NCI-H1092 (cell line): ENCODE results near the gene PPP1R3A.

Experiments used
- DNase-seq: peaks from one replicate; lab custom pipeline; 2025; lab: John Stamatoyannopoulos, UW

The PPP1R3A gene

DNA sequence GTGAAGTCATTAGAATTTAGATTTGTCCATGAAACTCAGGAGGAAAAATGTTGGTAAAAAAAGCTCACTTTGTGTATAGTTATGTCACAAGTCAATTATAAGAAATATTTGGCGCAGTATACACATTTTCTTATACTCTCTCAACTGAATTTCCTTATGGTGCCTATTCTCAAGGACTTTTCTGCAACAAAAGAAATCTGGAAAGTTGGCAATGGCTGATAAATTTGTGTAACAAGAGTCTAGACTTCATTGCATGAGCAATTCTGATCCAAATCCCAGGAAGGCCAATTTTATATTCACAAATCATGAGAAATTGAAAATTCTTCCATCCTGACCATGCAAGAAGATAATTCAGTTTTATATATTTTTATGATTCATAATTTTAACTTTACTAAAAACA lies 35.7 kb downstream of the PPP1R3A start:
- no peak for DNase-seq

DNA sequence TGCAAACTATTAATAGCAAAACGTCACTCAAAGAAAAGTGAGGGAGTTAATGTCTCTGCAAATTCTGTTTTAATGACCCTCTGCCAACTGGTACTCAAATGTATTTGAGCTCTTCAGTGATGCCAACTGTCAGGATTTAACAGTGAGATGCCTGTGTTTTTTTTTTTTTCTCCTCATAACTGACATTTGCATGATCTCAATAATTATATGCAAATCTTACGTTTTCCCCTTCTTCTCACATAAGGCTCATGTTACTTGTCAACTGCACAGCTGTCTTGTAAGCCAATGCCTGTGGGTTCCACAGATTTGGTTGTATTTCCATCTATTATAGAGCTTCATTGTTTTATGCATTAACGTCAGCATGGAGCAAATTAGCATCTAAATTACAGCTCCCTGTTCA lies 38.2 kb downstream of the PPP1R3A start:
- DNase-seq = no peak

DNA sequence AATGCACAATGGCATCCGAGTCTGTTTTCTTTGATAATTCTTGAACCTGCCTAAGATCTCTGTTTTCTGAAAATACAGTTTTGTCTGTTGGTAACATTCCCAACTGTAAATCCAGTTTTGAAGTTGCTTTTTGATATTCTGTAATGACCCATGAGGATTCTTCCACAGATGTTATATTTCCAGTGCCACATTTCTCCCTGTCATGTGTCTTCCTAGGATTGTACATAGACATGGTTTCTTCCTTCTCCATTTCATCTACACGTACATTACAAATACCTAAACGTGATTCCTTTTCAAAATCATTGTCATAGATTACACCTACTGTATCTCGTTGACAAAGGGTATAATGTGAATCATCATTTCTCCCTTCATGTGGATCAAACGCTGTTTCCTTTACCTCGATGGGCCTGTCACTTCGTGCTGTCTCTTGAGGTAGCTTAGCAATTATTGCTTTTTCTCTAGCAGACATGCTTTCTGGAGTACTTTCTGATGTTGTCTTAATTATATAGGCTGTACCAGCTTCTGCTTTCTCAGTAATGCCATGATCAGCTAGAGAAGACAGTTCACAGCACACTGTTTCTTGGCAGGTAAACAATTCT lies 40.3 kb downstream of the PPP1R3A start:
- DNase-seq = no peak

DNA sequence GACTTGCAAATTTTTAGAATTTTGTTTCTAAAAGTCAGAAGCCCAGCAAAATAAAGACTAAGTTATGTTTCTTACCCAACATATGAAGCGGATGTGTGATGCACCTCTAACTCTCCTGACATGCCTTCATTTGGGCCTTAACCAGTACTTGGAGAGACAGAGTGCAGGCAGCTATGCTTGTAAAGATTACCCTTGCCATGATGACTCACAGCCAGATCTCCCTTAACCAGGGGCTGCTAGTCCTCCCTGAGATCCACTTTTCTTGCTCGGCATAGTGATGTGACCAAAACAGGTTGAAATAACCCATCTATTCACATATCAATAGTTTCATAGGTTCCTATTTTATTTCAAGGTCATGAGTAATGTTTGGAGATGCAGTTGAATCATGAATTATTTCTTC lies 43.6 kb downstream of the PPP1R3A start:
- no peak for DNase-seq

DNA sequence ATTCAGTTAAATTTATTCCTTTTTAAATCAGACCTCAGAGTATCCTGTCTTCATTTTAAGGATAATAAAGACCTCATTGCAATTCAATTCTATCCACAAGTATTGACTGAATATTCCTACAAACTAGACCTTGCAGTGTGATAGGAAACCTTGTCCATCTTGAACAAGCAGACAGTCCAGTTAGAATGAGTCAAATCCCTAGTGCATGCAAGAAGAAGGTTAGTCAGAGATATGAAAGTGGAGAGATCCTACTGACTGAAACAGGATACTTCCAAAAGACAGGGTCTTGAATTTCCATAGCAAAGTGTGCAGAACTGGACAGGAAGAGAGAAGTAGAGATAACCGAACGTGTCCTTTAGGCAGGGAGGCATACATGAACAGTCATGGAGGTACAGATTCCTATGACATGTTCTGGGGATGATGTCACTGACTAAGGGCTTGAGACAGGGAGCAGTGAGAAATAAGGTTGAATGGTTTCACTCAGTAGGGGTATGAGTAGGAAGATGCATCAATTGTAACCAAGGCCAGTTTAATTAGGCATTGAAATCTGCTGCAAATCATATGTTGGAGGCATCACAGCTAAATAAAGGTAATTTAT lies 45.2 kb downstream of the PPP1R3A start:
- DNase-seq = no peak

DNA sequence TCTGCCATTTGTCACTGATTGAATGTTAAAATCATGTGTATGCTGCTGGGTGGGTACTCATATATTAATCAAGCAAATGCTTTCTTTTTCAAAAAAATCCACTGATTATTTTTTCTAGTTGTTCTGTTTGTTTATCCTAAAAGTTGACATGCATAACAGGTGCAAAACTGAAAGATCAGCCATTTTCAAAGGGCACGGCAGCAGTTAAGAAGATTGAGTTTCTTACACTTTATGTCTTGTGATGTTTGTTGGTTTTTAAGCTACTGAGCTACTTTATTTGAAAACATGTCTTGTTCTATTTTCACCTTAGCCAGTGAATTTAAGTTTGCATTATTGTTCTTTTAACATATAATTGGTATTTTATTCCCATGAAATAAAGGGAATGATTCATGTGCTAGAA lies 45.8 kb downstream of the PPP1R3A start:
- no peak for DNase-seq

DNA sequence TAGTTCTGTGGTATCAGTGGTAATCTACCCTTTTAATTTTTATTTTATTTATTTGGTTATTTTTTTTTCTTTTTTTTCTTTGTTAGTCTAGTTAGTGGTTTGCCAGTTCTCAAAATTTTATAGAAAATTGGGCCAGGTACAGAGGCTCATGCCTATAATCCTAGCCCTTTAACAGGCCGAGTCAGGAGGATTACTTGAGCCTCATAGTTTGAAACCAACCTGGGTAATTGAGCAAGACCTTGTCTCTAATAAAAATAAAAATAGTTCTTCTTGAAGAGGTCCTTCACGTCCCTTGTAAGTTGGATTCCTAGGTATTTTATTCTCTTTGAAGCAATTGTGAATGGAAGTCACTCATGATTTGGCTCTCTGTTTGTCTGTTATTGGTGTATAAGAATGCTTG lies 51.5 kb downstream of the PPP1R3A start:
- no peak for DNase-seq

DNA sequence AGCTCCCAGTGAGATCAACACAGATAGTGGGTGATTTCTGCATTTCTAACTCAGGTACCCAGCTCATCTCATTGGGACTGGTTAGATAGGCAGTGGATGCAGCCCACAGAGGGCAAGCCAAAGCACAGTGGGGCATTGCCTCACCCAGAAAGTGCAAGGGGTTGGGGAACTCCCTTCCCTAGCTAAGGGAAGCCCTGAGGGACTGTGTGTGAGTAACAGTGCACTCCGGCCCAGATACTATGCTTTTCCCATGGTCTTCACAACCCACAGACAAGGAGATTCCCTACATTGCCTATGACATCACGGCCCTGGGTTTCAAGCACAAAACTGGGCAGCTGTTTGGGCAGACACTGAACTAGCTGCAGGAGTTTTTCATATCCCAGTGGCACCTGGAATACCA lies 62.8 kb downstream of the PPP1R3A start:
- no peak for DNase-seq

DNA sequence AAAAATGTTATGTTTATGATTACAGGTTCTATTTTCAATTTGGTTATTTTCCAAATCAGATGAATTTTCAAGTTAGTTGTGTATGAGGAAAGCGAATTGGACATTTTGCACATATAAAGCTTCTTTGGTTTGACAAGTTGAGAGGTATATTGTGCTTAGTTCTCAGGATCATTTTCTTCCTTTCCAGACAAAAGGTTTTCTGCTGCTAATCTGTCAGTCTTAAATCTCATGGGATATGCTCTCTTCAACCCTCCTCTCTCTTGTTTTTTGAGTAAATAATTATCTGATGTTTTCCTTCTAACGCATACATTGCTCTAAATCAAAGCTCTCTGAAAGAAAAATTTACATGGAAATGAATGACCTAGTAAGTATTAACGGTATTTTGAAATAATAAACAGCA lies 77.9 kb downstream of the PPP1R3A start:
- no peak for DNase-seq

DNA sequence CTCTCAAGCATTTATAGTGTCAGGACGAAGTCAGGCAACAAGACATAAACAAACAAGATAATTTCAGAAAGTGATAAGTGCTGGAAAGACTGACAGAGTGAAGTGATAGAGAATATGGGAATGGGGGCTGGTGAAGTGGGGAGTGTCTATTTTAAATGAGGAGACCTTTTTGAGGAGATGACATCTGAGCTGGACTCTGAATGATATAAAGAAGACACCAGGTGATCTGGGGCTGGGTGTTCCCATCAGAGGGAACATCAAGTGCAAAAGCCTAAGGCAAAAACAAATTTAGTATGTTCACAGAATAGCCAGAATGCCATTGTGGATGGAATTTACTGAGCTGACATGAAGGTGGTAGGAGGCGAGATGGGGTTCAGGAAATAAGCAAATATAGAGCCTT lies 83.4 kb downstream of the PPP1R3A start:
- no peak for DNase-seq

DNA sequence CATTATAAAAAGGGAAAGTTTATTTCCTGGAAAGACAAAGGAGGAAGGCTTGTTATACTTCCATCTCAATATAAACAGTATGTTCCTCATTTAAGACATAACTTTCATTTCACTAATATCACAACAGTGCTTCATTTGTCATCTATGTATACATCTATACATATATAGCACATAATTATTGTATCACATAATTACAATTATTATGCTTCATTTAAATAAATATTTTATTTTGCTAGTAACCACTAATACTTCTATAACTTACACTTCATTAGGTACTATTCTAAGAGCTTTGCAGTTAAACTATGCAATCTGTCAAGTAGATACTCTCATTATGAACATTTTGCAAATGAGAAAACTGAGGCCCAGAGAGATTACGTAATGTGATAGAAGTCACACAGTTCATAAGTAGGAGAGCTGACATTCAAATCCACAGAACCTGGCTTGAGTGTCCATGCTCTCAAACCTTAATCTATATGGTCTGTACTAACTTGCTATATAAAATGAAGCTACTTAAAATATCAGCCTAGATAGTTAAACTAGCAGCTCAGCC lies 86.5 kb downstream of the PPP1R3A start:
- DNase-seq = no peak

DNA sequence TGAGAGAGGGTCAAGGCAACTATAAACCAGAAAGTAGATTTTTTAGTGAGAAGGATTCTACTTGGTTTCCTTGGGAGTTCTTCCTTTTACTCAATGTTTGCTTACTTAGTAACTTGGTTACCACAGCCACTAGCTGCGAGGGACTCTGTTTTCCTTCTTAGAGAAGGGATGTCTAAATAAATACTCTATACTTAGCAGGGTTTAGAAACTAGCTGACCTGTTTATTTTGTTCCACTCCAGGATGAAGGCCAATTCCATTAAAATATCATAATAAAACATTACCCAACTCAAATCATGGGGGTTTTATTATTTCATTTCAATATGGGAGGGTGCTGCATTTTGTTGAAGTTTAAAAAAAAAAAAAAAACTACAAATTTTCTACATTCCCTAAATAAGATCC lies 87.3 kb downstream of the PPP1R3A start:
- DNase-seq = no peak

DNA sequence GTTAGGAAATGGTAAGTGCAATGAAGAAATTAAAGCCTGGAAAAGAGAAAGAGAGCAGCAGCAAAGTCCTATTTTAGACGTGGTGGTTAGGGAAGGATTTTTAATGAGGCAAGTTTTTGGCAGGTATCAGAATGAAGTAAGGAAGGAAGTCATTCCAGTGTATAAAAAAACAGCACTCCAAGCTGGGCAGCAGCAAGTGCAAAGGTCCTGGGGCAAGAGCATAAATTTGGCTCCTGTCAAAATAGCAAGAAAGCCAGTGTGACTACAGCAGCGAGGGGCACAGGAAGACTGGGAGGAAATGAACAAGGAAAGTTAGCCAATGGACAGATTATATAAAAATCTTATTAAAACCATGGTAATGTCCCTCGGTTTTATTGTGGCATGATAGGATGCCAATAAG lies 90.2 kb downstream of the PPP1R3A start:
- DNase-seq = no peak
